Measurements from ENCODE around the gene ZNF296.
A peak's percentile ranks its signal among the peaks of the same experiment; 100 is the strongest.

The ZNF296 gene

GRCh38 chr19:45103508-45104319 is 27.4 kb upstream of the ZNF296 start:
- H3K4me3 ChIP-seq (replicated peaks in 1 of 2; ENCODE audit: low read depth in 2 of 2, low read length in 2 of 2), result no peak overlapping the region
- no peak for DNase-seq (ENCODE audit: low read depth in 2 of 2)
- peak; percentile 4 for TF ChIP-seq CTCF (IDR thresholded peaks at IDR 0.05; ENCODE audit: low read depth, low read length)

- DNase-seq (ENCODE audit: low read depth in 2 of 2), result peak in 1 of 2 donors; percentile 43
- TF ChIP-seq CTCF (IDR thresholded peaks at IDR 0.05; ENCODE audit: low read depth, low read length), result no peak
Measured at GRCh38 chr19:45103156-45103507, 26.9 kb upstream of the ZNF296 start.

GRCh38 chr19:45102481-45102880 is 26.2 kb upstream of the ZNF296 start:
- no peak for TF ChIP-seq CTCF (IDR thresholded peaks at IDR 0.05; ENCODE audit: low read depth, low read length)
- no peak overlapping the region for H3K4me3 ChIP-seq (replicated peaks in 1 of 2; ENCODE audit: low read depth in 2 of 2, low read length in 2 of 2)
- DNase-seq (ENCODE audit: low read depth in 2 of 2), result no peak

More at GRCh38 chr19:45103156-45103507, 26.9 kb upstream of the ZNF296 start:
- H3K4me3 ChIP-seq (replicated peaks in 1 of 2; ENCODE audit: low read depth in 2 of 2, low read length in 2 of 2), result no peak overlapping the region

- no peak for DNase-seq (ENCODE audit: low read depth in 2 of 2)
- H3K4me3 ChIP-seq (replicated peaks in 1 of 2; ENCODE audit: low read depth in 2 of 2, low read length in 2 of 2), result no peak overlapping the region
- no peak for TF ChIP-seq CTCF (IDR thresholded peaks at IDR 0.05; ENCODE audit: low read depth, low read length)
Measured at GRCh38 chr19:45101806-45102205, 25.5 kb upstream of the ZNF296 start.

GRCh38 chr19:45100846-45101252 is 24.6 kb upstream of the ZNF296 start:
- no peak for TF ChIP-seq CTCF (IDR thresholded peaks at IDR 0.05; ENCODE audit: low read depth, low read length)
- H3K4me3 ChIP-seq (replicated peaks in 1 of 2; ENCODE audit: low read depth in 2 of 2, low read length in 2 of 2), result no peak overlapping the region
- peak in 1 of 2 donors; percentile 55 for DNase-seq (ENCODE audit: low read depth in 2 of 2)

GRCh38 chr19:45100201-45100600 is 23.9 kb upstream of the ZNF296 start:
- H3K4me3 ChIP-seq (replicated peaks in 1 of 2; ENCODE audit: low read depth in 2 of 2, low read length in 2 of 2), result no peak overlapping the region
- DNase-seq (ENCODE audit: low read depth in 2 of 2), result no peak
- TF ChIP-seq CTCF (IDR thresholded peaks at IDR 0.05; ENCODE audit: low read depth, low read length), result no peak

Measured in cardiac fibroblast (primary cell).